DOHH2 (cell line): ENCODE results near the gene DISC1.

Source experiments
- CTCF ChIP-seq: fragments of 200-600 bp; sonication (generic); IDR thresholded peaks from one replicate; pipeline ENCODE4 v1.5.1; 2014; ENCODE audit warnings: antibody characterized with exemption, mild to moderate bottlenecking, low read depth, low read length; ENCODE audit not compliant: poor library complexity, severe bottlenecking
- EZH2phosphoT487 ChIP-seq: fragments of 200-600 bp; sonication (generic); IDR thresholded peaks from 2 replicates; pipeline ENCODE4 v1.6.1; 2017; ENCODE audit warnings: borderline replicate concordance, mild to moderate bottlenecking, antibody characterized with exemption, low read length, moderate library complexity, mixed read lengths

- TF ChIP-seq CTCF (no peak), EZH2phosphoT487 (no peak)
Observed at GRCh38 chr1:232033285-232033684, 406.7 kb downstream of the DISC1 start.
